Occipital lobe (tissue), 2 donors: ENCODE results near the gene ALOX15. TPM values are rescaled to one million over a fixed set of nuclear protein-coding genes. Genes with fewer than 3 reads are reported as not detected.

Source experiments
- small RNA-seq: library from RNA; depleted of rRNA; stranded (forward); fragments of <200 nt; gene quantifications from one replicate; pipeline ENCODE3, GENCODE V24; 2014
- total RNA-seq: library from RNA; depleted of rRNA; stranded (reverse); fragments of >200 nt; gene quantifications from one replicate; pipeline ENCODE4 v1.2.3, GENCODE V29; 2014

ALOX15 gene
- total RNA-seq, 1 donor from 2014 or later: not detected

Small RNA genes lying within 50 kb of the gene (small RNA-seq; reads per million reads assigned to genes)
- not detected for gene RNU6-955P

Other genes with a start within 250 kb of the ALOX15 start
- gene SPNS3, start 207.7 kb downstream of the ALOX15 start, total RNA-seq: 0.47 TPM
- gene SPNS2, start 142.8 kb downstream of the ALOX15 start, total RNA-seq: 15.9 TPM
- gene MYBBP1A, start 86.3 kb downstream of the ALOX15 start, total RNA-seq: 28.5 TPM
- not detected for gene GGT6, start 81.1 kb downstream of the ALOX15 start, total RNA-seq
- gene SMTNL2, start 57.1 kb downstream of the ALOX15 start, total RNA-seq: 3.7 TPM
- 33.5 TPM for gene PELP1, start 62.5 kb upstream of the ALOX15 start, total RNA-seq
- gene ARRB2, start 69.0 kb upstream of the ALOX15 start, total RNA-seq: 10.5 TPM
- gene MED11, start 89.8 kb upstream of the ALOX15 start, total RNA-seq: 5.6 TPM
- 0.31 TPM for gene ZMYND15, start 98.2 kb upstream of the ALOX15 start, total RNA-seq
- gene CXCL16, start 98.2 kb upstream of the ALOX15 start, total RNA-seq: 1.2 TPM
- gene TM4SF5, start 130.2 kb upstream of the ALOX15 start, total RNA-seq: not detected
- 0.62 TPM for gene VMO1, start 144.7 kb upstream of the ALOX15 start, total RNA-seq
- not detected for gene GLTPD2, start 147.3 kb upstream of the ALOX15 start, total RNA-seq
- 64.4 TPM for gene PSMB6, start 154.5 kb upstream of the ALOX15 start, total RNA-seq
- 6.1 TPM for gene PLD2, start 165.5 kb upstream of the ALOX15 start, total RNA-seq
- gene MINK1, start 191.7 kb upstream of the ALOX15 start, total RNA-seq: 18.4 TPM